ENCODE data around the gene SLC25A48.

SLC25A48 gene, protein sequence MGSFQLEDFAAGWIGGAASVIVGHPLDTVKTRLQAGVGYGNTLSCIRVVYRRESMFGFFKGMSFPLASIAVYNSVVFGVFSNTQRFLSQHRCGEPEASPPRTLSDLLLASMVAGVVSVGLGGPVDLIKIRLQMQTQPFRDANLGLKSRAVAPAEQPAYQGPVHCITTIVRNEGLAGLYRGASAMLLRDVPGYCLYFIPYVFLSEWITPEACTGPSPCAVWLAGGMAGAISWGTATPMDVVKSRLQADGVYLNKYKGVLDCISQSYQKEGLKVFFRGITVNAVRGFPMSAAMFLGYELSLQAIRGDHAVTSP

DNA sequence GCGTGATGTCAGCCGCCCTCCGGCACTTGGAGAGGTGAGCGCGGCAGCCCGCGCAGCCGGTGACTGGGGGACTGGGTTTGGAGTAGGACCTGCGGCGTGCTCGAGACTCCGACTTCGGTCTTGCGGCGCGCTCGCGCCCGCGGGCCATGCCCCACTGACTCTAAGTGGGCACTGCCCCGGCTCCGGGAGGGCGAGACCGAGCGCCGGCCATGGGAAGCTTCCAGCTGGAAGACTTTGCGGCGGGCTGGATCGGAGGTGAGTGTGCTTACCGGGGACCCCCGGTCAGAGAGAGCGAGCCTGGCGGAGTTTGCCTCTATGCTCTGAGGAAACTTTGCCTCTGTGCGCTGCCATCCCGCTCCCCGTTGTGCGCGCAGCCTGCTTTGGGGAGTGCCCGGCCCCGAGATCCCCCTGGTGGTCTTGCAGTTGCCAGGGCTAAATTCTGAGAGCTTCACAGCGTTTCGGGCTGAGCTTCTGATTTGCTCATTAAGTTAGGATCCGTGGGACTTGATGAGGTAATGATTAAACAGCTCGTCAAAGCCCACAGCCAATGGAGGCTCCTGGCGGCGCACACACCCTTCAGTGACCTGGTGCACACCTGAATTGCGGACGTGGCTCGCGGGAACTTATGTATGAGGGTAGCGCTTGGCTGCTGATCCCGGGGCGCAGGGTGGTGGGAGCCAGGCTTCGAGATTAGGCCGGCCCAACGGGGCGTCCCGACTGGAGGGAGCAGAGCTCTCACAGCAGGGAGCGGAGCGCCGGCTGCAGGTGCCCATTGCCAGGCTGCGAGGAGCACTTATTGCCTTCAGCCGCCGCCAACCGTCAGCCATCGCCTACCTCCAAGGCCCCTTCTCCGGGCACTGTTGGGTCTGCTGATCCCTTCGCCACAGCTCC, at the start of gene SLC25A48:
Gene SLC25A48 (plus strand): TSS at position 25 of the 891 bp plus-strand sequence. CDS start 185 bp downstream, at position 210.
- Histone ChIP-seq H3K27me3 (peaks cover 28% of the 10 kb centered on the region), H3K27ac (no peak within 1 kb of the TSS), H3K36me3 (no peaks in the 10 kb centered on the region), H3K4me1 (no peaks in the 10 kb centered on the region), H3K4me3 (peak within 1 kb of the TSS; percentile 64), H4K20me1 (no peaks in the 10 kb centered on the region), H3K9ac (0 out of 2 replicates have a peak within 1 kb of the TSS, but pooled peaks have one; percentile 41), H3K9me3 (peaks cover 33% of the 10 kb centered on the region), H3K4me2 (peak within 1 kb of the TSS; percentile 94)
- TF ChIP-seq Cebpa-rat (IDR thresholded peaks at IDR 0.05) = no peak

DNA sequence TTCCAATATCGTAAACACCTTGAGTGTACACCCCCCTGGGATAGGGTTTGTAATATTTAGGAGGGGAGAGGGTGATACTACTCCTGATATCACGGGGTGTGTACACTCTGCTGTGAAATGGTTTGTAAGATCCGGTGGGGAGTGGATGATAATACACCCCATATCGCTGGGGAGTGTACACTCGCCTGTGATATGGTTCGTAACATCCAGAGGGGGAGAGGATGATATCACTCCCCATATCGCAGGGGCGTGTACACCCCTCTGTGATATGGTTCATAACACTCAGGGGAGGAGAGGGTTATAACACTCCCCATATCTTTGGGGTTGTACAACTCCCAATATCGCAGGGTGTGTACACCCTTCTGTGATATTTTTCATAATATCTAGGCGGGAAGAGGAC, 33.8 kb upstream of the SLC25A48 start:
- TF ChIP-seq Cebpa-rat (IDR thresholded peaks at IDR 0.05) = no peak
- Histone ChIP-seq H3K27ac (no peak overlapping the region), H3K36me3 (no peaks in the 10 kb centered on the region), H3K4me2 (no peak overlapping the region), H3K4me3 (no peak overlapping the region), H3K27me3 (no peaks in the 10 kb centered on the region), H3K9ac (no peak overlapping the region), H3K4me1 (no peaks in the 10 kb centered on the region), H3K9me3 (no peaks in the 10 kb centered on the region), H4K20me1 (no peaks in the 10 kb centered on the region)

DNA sequence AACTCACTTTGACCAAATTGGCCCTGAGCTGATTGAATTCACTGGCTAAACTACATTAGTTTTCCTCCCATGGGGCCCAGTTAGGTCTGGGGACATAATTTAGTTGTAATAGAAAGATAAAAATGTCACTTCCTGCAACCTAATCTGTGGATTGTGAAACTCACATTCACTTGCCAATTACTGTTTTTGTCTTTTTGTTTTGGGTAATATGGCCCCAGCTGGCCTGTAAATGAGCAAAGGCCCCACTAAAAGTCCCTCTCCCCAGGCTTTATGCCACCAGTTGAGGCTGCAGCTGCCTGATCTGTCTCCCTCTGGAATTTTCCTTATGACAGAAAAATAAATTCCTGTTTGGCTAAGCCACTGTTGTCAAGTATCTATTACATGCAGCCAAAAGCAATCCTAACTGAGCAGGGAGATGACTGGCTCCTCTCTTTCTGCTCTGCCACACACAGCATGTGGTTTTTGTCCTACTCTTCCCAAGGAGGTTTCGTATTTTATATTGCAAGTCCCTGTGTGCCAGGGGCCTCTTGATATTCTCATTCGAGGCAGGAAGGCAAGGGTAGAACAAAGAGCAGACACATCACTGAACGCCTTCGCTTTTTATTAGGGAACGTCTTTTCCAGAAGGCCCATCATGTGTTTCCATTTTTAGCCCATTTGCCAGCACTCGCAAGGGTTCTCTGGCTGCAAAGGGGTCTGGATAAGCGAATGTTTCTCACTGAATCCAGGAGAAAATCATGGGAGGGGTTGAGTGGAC, 24.1 kb upstream of the SLC25A48 start:
- H3K4me2 ChIP-seq = peak overlapping the region; percentile 41
- no peaks in the 10 kb centered on the region for H4K20me1 ChIP-seq
- no peak overlapping the region for H3K4me3 ChIP-seq
- H3K27ac ChIP-seq = no peak overlapping the region
- H3K9me3 ChIP-seq = no peaks in the 10 kb centered on the region
- no peak overlapping the region for H3K9ac ChIP-seq
- H3K27me3 ChIP-seq = no peaks in the 10 kb centered on the region
- no peaks in the 10 kb centered on the region for H3K36me3 ChIP-seq
- TF ChIP-seq Cebpa-rat (IDR thresholded peaks at IDR 0.05) = no peak
- H3K4me1 ChIP-seq = peaks cover 8% of the 10 kb centered on the region

DNA sequence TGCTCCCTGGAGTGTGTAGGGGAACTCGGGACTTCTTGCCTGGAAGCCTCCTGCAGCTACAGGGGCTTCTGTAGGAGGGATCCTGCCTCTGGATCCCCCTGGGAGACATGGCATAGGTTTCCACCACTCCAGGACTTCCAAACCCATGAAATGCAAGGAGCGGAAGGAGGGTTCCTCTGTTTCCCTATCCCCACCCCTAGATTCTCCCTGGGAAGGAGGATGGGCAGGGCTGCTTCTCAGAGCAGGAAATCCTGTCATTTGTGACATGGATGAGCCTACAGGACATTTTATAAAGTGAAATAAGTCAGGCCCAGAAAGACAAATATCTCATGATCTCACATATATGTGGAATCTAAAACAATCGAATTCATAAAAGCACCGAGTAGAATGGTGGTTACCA, 23.5 kb upstream of the SLC25A48 start:
- Histone ChIP-seq H4K20me1 (no peaks in the 10 kb centered on the region), H3K4me1 (peaks cover 8% of the 10 kb centered on the region), H3K36me3 (no peaks in the 10 kb centered on the region), H3K4me3 (no peak overlapping the region), H3K4me2 (no peak overlapping the region), H3K9me3 (no peaks in the 10 kb centered on the region), H3K27ac (no peak overlapping the region), H3K27me3 (no peaks in the 10 kb centered on the region), H3K9ac (no peak overlapping the region)
- TF ChIP-seq Cebpa-rat (IDR thresholded peaks at IDR 0.05) = no peak

DNA sequence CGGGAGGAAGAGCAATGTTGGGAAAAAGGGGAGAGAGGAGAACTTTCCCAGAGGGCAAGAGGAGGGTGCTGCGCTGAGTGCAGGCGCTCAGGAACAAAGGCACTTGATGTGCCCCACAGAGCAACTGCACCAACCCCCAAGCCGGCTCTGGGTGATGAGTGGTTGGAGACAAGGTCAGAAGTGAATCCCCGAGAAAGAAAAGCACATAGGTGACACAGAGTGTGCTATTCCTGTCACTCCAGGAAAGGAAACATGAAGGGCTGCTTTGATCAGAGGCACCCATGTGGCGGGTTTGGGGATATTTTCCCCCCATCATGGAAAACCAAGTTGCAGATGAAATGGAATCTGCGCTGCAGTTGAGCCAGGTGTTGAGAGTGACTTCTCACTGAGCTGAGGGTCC, 20.7 kb upstream of the SLC25A48 start:
- Histone ChIP-seq H3K27me3 (no peaks in the 10 kb centered on the region), H3K4me1 (peaks cover 8% of the 10 kb centered on the region), H3K4me2 (no peak overlapping the region), H3K9ac (no peak overlapping the region), H3K9me3 (no peaks in the 10 kb centered on the region), H3K27ac (no peak overlapping the region), H4K20me1 (no peaks in the 10 kb centered on the region), H3K4me3 (no peak overlapping the region), H3K36me3 (no peaks in the 10 kb centered on the region)
- no peak for TF ChIP-seq Cebpa-rat (IDR thresholded peaks at IDR 0.05)

DNA sequence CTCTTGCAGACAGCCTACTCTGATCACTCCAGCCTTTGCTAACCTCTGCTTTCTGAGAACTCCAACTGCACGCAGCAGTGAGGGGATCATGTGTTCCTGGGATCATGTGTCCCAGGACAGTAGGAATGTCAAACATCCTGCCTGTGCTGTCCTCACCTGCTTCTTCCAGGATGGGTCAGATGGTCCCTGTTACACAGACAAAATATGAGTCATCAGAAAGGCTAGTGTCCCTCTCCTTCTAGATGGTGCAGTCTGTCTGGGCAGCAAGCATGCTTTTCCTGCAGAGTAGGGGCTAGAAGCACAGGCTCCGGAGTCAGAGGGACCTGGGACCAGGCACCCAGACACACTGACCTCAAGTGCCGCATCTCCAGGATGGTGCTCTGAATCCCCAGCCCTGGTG, 20.1 kb upstream of the SLC25A48 start:
- Histone ChIP-seq H3K9me3 (no peaks in the 10 kb centered on the region), H3K36me3 (no peaks in the 10 kb centered on the region), H3K9ac (no peak overlapping the region), H4K20me1 (no peaks in the 10 kb centered on the region), H3K4me1 (peaks cover 8% of the 10 kb centered on the region), H3K27me3 (no peaks in the 10 kb centered on the region), H3K4me2 (no peak overlapping the region), H3K27ac (no peak overlapping the region), H3K4me3 (no peak overlapping the region)
- no peak for TF ChIP-seq Cebpa-rat (IDR thresholded peaks at IDR 0.05)

DNA sequence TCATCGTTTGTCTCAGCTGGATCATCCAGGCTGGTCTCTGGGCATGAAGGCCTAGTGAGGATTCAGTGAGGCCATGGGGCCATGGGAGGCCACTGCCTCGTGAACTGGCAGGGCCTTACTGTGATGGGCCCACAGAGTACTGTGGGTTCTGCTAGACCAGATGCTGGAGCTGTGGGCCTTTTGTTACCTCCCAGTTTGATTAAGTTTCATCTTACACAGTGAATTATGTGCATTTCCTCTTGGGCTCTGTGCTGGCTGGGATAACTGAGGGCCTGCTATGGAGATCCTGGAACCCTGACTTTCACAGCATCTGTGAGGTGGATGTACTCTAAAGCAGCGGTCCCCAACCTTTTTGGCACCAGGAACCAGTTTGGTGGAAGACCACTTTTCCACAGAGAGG, 19.7 kb upstream of the SLC25A48 start:
- Histone ChIP-seq H4K20me1 (no peaks in the 10 kb centered on the region), H3K4me3 (no peak overlapping the region), H3K4me1 (peaks cover 7% of the 10 kb centered on the region), H3K4me2 (no peak overlapping the region), H3K36me3 (no peaks in the 10 kb centered on the region), H3K9ac (no peak overlapping the region), H3K9me3 (no peaks in the 10 kb centered on the region), H3K27ac (no peak overlapping the region), H3K27me3 (no peaks in the 10 kb centered on the region)
- no peak for TF ChIP-seq Cebpa-rat (IDR thresholded peaks at IDR 0.05)

DNA sequence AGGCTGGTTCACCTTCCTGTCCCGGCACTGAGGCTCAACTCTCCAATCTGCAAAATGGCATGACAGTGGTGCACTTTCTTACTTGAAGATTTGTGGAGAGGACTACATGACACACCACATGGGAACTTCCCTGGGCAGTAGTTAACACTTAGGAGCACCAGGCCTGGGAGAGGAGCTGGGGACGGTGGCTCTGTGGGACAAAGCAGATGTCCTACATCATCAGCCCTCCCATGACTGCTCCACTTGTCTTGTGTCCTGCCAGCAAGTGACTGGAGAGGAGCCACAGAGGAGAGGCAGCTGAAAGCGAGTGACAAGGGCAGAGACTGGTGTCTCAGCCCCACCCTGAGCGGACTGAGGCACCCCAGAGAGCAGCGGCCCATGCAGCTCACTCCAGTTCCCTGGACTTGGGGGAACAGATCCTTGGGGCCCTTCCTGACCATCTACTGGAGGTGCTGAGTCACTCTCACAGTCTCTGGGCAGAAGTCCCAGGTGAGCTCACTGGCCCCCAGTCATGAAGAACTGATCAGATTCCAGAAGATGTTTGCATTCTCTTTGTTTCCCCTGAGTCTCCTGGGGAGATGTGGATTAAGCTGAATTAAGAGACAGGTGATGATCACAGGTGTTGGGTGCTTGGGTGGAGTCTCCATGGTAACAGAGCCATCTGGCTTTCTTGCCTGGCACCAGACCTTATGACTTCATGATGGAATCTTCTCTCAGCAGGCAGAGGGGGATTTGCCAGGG, 13.2 kb upstream of the SLC25A48 start:
- H3K36me3 ChIP-seq = no peaks in the 10 kb centered on the region
- no peak for TF ChIP-seq Cebpa-rat (IDR thresholded peaks at IDR 0.05)
- H3K27me3 ChIP-seq = no peaks in the 10 kb centered on the region
- H3K4me1 ChIP-seq = peaks cover 9% of the 10 kb centered on the region
- no peaks in the 10 kb centered on the region for H4K20me1 ChIP-seq
- H3K27ac ChIP-seq = no peak overlapping the region
- H3K9ac ChIP-seq = no peak overlapping the region
- H3K4me2 ChIP-seq = peak overlapping the region; percentile 39; the same call in 1 of the 2 replicates
- H3K4me3 ChIP-seq = no peak overlapping the region
- H3K9me3 ChIP-seq = no peaks in the 10 kb centered on the region

DNA sequence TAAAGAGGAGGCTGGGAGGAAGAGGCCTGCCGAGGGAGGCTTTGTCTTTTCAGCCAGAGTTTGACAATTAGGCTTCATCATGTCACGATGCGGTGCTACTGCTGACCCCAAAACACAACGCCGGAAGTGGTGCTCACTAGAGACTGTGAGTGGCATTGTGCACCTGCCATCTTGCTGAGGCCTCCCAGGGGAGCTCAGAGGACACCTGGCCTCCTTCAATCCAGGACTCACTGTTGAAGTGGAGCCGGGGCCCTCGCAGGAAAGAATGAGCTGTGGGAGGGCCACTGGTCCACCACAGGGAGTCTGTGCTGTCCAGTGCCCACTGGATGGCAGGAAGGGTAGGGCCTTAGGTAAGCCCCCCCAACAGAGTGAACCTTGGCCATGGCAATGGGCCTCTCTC, 12.7 kb upstream of the SLC25A48 start:
- Histone ChIP-seq H3K36me3 (no peaks in the 10 kb centered on the region), H3K27ac (no peak overlapping the region), H3K4me3 (no peak overlapping the region), H3K27me3 (no peaks in the 10 kb centered on the region), H4K20me1 (no peaks in the 10 kb centered on the region), H3K9me3 (no peaks in the 10 kb centered on the region), H3K4me1 (peaks cover 9% of the 10 kb centered on the region), H3K9ac (no peak overlapping the region), H3K4me2 (peak overlapping the region; percentile 39; the same call in 1 of the 2 replicates)
- no peak for TF ChIP-seq Cebpa-rat (IDR thresholded peaks at IDR 0.05)
